TTC549 (cell line): ENCODE measurements around the gene CRPPA.
"Not testable (repeated sequence)": the region's sequence is repeated elsewhere in the genome, so short reads cannot be mapped to it uniquely, and the experiment has no call there.

Experiments
- FAIRE-seq: peaks from 2 replicates; lab custom pipeline; 2012; peaks lifted over from hg19 to GRCh38; lab: Jason Lieb, UNC

The CRPPA gene

DNA sequence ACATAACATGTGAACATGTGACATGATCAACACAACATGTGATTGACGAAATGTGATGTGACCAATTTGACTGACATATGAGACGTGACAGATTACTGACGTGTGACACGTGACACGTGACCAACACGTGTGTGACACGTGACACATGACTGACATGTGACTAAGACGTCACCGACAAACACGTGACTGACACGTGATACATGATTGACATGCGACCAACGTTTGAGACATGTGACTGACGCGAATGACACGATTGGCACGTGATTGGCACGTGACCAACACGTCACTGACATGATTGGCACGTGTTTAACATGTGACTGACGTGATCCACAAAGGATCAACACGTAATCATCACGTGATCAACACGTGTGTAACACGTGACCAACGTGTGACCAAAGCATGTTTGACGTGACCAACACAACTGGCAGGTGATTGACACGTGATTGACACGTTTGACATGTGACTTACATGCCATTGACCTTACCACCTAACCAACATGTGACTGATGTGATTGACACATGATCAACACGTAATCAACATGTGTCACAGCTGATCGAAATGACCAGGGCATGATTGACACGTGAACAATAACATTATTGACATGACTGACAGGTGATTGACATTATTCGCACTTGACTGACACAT is 23.7 kb downstream of the CRPPA start:
- no peak for FAIRE-seq

DNA sequence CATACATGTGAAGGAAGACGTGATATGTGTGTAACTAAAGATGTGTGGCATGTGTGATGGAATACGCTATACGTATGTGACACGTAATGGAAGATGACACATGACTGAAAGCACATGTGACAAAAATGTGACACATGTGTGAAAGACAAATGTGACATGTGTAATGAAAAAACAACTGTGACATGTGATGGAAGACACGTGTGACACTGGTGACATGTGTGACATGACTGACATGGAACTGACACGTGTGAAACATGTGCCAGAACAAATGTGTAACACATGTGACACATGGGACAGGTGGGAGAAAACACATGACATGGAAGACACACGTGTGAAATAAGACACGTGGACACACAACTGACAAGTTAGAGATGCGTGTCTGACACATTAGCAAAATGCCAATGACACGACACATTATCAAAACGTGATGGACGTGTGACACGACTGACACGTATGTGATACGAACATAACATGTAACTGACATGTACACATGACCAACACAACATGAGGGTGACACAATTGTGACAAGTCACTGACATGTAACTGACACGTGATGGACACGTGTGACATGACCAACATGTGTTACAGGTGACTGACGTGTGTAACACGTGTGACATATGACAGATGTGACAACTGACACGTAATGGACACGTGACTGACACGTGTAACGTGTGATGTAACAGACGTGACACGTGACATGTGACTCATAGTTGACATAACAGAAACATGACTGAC is 24.4 kb downstream of the CRPPA start:
- no peak for FAIRE-seq

DNA sequence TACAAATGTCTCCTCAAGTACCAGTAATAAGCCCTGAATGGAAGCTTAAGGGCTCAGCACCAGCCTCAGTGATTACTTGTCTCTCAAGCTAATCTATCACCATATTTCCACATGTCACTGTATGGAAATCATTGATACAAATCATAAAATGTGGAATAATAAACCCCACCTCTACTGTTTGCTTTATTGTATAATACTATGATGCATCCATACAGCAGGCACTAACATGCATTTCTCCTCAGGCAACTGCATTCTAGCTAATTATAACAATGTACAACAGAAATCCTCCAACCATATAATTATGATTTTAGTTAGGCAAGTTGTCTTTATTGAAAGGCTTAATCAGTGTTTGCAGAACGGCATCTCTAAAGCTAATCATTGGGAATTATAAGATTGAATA is 26.2 kb downstream of the CRPPA start:
- no peak for FAIRE-seq

DNA sequence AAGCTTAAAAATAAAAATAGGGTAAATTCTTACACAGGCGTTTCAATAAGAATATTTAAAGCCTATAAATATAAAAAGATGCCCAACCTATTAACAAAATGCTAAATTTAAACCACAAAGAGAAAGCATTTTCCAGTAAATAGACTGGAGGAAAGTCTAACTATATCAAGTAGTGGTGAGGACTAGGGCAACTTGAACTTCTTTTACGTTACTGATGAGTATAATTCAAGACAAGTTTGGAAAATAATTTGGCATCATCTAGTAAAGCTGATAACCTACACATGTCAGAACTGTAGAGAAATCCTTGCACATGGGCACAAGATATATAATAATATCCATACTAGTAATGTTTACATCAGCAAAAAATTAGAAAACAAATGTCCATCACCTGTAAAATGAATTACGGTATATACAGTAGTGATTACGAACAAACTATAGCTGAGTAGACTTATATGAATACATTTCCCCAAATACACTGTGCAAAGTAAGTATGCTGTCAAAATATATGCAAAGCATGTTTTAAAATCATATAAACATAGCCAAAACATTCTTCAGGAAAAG is 27.4 kb downstream of the CRPPA start:
- FAIRE-seq, result no peak

DNA sequence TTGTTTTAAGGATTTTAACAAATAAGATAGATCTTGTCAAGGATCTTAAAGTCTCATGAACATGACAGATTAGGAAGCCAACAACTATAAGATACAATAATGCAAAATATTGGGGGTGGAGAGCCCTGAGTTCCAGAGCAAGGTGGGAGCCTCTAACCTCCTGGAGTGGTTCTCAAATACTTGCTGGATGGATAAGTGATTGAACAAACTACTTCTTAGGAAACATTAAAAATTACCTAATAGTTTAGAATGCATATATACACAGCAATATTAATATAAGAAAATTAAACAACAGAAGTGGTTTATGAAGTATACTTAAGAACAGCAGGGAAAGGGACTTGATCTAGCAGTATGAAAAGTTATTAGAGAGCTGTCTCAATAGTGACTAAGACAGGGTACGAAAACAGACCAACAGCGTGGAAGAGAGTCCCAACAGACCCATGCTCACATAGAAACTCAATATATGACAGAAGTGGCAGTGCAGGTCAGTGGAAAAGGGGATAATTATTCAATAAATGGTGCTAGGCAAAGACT is 28.3 kb downstream of the CRPPA start:
- no peak for FAIRE-seq

DNA sequence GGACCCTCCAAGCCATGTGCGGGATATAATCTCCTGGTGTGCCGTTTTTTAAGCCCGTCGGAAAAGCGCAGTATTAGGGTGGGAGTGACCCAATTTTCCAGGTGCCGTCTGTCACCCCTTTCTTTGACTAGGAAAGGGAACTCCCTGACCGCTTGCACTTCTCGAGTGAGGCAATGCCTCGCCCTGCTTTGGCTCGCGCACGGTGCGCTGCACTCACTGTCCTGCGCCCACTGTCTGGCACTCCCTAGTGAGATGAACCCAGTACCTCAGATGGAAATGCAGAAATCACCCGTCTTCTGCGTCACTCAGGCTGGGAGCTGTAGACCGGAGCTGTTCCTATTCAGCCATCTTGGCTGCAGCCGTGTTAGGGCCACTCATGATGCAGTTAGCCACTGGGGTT is 37.6 kb downstream of the CRPPA start:
- FAIRE-seq, result not testable (repeated sequence)

DNA sequence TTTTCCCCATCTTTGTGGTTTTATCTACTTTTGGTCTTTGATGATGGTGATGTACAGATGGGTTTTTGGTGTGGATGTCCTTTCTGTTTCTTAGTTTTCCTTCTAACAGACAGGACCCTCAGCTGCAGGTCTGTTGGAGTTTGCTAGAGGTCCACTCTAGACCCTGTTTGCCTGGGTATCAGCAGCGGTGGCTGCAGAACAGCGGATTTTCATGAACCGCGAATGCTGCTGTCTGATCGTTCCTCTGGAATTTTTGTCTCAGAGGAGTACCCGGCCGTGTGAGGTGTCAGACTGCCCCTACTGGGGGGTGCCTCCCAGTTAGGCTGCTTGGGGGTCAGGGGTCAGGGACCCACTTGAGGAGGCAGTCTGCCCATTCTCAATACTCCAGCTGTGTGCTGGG is 38.2 kb downstream of the CRPPA start:
- not testable (repeated sequence) for FAIRE-seq
